GM23338 (cell line): ENCODE measurements around the gene SNX21. TPM values are rescaled to one million over a fixed set of nuclear protein-coding genes. Genes with fewer than 3 reads are reported as not detected.

Experiments used
- ATAC-seq: fragments of 200-7000 bp; cut with Tn5 transposase; 3 replicates; pipeline ENCODE4 v1.9.1; 2020
- DNase-seq: peaks from one replicate; pipeline ENCODE4 v3.0.0-alpha.2; 2015; ENCODE audit warnings: low spot score
- H2AFZ ChIP-seq: fragments of 200-600 bp; sonication (generic); 2 replicates; pipeline ENCODE4 v1.8.0; 2016; ENCODE audit warnings: antibody characterized with exemption, mild to moderate bottlenecking, moderate library complexity
- H3F3A ChIP-seq: fragments of 200-600 bp; sonication (generic); replicated peaks from 2 replicates; pipeline ENCODE4 v1.8.0; 2017; ENCODE audit warnings: antibody characterized with exemption, mixed run types, low read depth
- H3K27ac ChIP-seq: fragments of 200-600 bp; sonication (generic); 2 replicates; pipeline ENCODE4 v1.6.1; 2016; ENCODE audit warnings: low read depth
- H3K27me3 ChIP-seq: fragments of 200-600 bp; sonication (generic); 2 replicates; pipeline ENCODE4 v1.8.0; 2016; ENCODE audit warnings: mild to moderate bottlenecking, mixed run types, moderate library complexity; ENCODE audit not compliant: insufficient read depth
- H3K36me3 ChIP-seq: fragments of 200-600 bp; sonication (generic); 2 replicates; pipeline ENCODE4 v1.8.0; 2016; ENCODE audit warnings: mild to moderate bottlenecking; ENCODE audit not compliant: insufficient read depth
- H3K4me1 ChIP-seq: fragments of 200-600 bp; sonication (generic); 2 replicates; pipeline ENCODE4 v1.8.0; 2016; ENCODE audit warnings: mild to moderate bottlenecking, moderate library complexity; ENCODE audit not compliant: insufficient read depth
- H3K4me2 ChIP-seq: fragments of 200-600 bp; sonication (generic); 2 replicates; pipeline ENCODE4 v1.7.1; 2017; ENCODE audit warnings: mixed run types
- H3K4me3 ChIP-seq: fragments of 200-600 bp; sonication (generic); 2 replicates; pipeline ENCODE4 v1.6.1; 2016; ENCODE audit warnings: mixed run types
- H3K79me2 ChIP-seq: fragments of 200-600 bp; sonication (generic); replicated peaks from 2 replicates; pipeline ENCODE4 v1.8.0; 2017; ENCODE audit warnings: mild to moderate bottlenecking; ENCODE audit not compliant: insufficient read depth
- H3K9me2 ChIP-seq: fragments of 200-600 bp; sonication (generic); 2 replicates; pipeline ENCODE4 v1.8.0; 2017; ENCODE audit not compliant: insufficient read depth
- H4K20me1 ChIP-seq: fragments of 200-600 bp; sonication (generic); replicated peaks from 2 replicates; pipeline ENCODE4 v1.8.0; 2017; ENCODE audit warnings: mild to moderate bottlenecking; ENCODE audit not compliant: insufficient read depth
- H3K27ac Mint-ChIP-seq: 2 replicates; pipeline ENCODE4 v1.8.0; 2020; ENCODE audit warnings: inconsistent platforms, mild to moderate bottlenecking, moderate library complexity, mixed read lengths
- H3K27me3 Mint-ChIP-seq: 3 replicates; pipeline ENCODE4 v1.8.0; 2022; ENCODE audit warnings: low read depth, mild to moderate bottlenecking, moderate library complexity, mixed read lengths, inconsistent platforms; ENCODE audit not compliant: insufficient read depth, poor library complexity
- H3K36me3 Mint-ChIP-seq: 3 replicates; pipeline ENCODE4 v1.8.0; 2021; ENCODE audit warnings: low read depth, mild to moderate bottlenecking, inconsistent platforms, moderate library complexity, mixed read lengths
- H3K4me1 Mint-ChIP-seq: 3 replicates; pipeline ENCODE4 v1.8.0; 2020; ENCODE audit warnings: mild to moderate bottlenecking, inconsistent platforms, mixed read lengths
- H3K4me3 Mint-ChIP-seq: 3 replicates; pipeline ENCODE4 v1.8.0; 2021; ENCODE audit warnings: moderate library complexity, mild to moderate bottlenecking, inconsistent platforms, mixed read lengths
- H3K9me3 Mint-ChIP-seq: 3 replicates; pipeline ENCODE4 v1.8.0; 2020; ENCODE audit warnings: moderate library complexity, mild to moderate bottlenecking, inconsistent platforms, mixed read lengths
- CREB1 ChIP-seq: fragments of 250-450 bp; sonication (Bioruptor Pico); IDR thresholded peaks from 2 replicates; pipeline ENCODE4 v1.5.0; 2020; ENCODE audit warnings: low read depth, mild to moderate bottlenecking, moderate library complexity
- CTCF ChIP-seq, 2 experiments: fragments of 200-600 bp in 1 of 2; sonication (generic) in 1 of 2; conservative IDR thresholded peaks; 2 replicates each; pipeline versions ENCODE4 v1.5.1 to v1.6.1; 2016 to 2017; ENCODE audit warnings: antibody characterized with exemption in 2 of 2, low read depth in 2 of 2, mild to moderate bottlenecking in 2 of 2, moderate library complexity in 1 of 2
- ETS1 ChIP-seq: IDR thresholded peaks from 2 replicates; pipeline ENCODE4 v1.6.1; 2016; ENCODE audit warnings: antibody characterized with exemption
- EZH2 ChIP-seq: fragments of 200-600 bp; sonication (generic); IDR thresholded peaks from one replicate; pipeline ENCODE4 v1.8.0; 2017; ENCODE audit warnings: antibody characterized with exemption, mild to moderate bottlenecking, low read depth; ENCODE audit not compliant: unreplicated experiment
- EZH2phosphoT487 ChIP-seq: fragments of 200-600 bp; sonication (generic); IDR thresholded peaks from one replicate; pipeline ENCODE4 v1.8.1; 2018; ENCODE audit warnings: antibody characterized with exemption; ENCODE audit not compliant: unreplicated experiment
- JUNB ChIP-seq: IDR thresholded peaks from one replicate; pipeline ENCODE4 v1.6.1; 2016; ENCODE audit warnings: antibody characterized with exemption; ENCODE audit not compliant: unreplicated experiment
- NANOG ChIP-seq: IDR thresholded peaks from 2 replicates; pipeline ENCODE4 v1.6.1; 2016; ENCODE audit warnings: antibody characterized with exemption, borderline replicate concordance
- POLR2AphosphoS5 ChIP-seq: IDR thresholded peaks from 2 replicates; pipeline ENCODE4 v1.6.1; 2016; ENCODE audit warnings: antibody characterized with exemption, low read depth
- REST ChIP-seq: IDR thresholded peaks from one replicate; pipeline ENCODE4 v1.6.1; 2018; ENCODE audit warnings: antibody characterized with exemption; ENCODE audit not compliant: unreplicated experiment
- STAT1 ChIP-seq: IDR thresholded peaks from one replicate; pipeline ENCODE4 v1.6.1; 2016; ENCODE audit warnings: antibody characterized with exemption; ENCODE audit not compliant: unreplicated experiment
- ZNF114 ChIP-seq: fragments of 250-450 bp; sonication (Bioruptor Pico); IDR thresholded peaks from 2 replicates; pipeline ENCODE4 v1.5.0; 2020; ENCODE audit warnings: mild to moderate bottlenecking, moderate library complexity
- ZNF331 ChIP-seq: fragments of 250-450 bp; sonication (Bioruptor Pico); IDR thresholded peaks from 2 replicates; pipeline ENCODE4 v1.5.0; 2020; ENCODE audit warnings: low read depth, mild to moderate bottlenecking, moderate library complexity
- ZNF462 ChIP-seq: fragments of 250-450 bp; sonication (Bioruptor Pico); IDR thresholded peaks from 2 replicates; pipeline ENCODE4 v1.5.0; 2020; ENCODE audit warnings: mild to moderate bottlenecking, moderate library complexity
- polyA plus RNA-seq: library from polyadenylated mRNA; unstranded; fragments of >200 nt; fragmentation: Nextera tagmentation; extraction: Ambion mirVana; gene quantifications from 2 replicates; pipeline ENCODE4 v1.2.1, GENCODE V29; 2016
- total RNA-seq: library from RNA; depleted of rRNA; stranded (reverse); fragments of >200 nt; shearing (Covaris generic); gene quantifications from 2 replicates; pipeline ENCODE4 v1.2.3, GENCODE V29; 2014

Gene SNX21
- total and polyA plus RNA-seq, 2 experiments from 2014 or later = 13.3 to 31.5 TPM

GRCh38 chr20:45866454-45866853, 32.9 kb downstream of the SNX21 start:
- Mint-ChIP-seq H3K36me3 (no peaks in the 10 kb centered on the region), H3K4me1 (no peaks in the 10 kb centered on the region), H3K27me3 (no peaks in the 10 kb centered on the region), H3K4me3 (no peak overlapping the region), H3K9me3 (no peaks in the 10 kb centered on the region), H3K27ac (no peak overlapping the region)
- Histone ChIP-seq H2AFZ (no peak overlapping the region), H3F3A (0 out of 2 replicates have a peak, but pooled peaks cover 6% of the 10 kb centered on the region), H3K4me3 (no peak overlapping the region), H3K27ac (no peak overlapping the region), H3K79me2 (no peaks in the 10 kb centered on the region), H4K20me1 (no peaks in the 10 kb centered on the region), H3K4me1 (no peaks in the 10 kb centered on the region), H3K4me2 (no peak overlapping the region), H3K36me3 (no peaks in the 10 kb centered on the region), H3K27me3 (no peaks in the 10 kb centered on the region), H3K9me2 (no peaks in the 10 kb centered on the region)
- ATAC-seq (no peak), DNase-seq (no peak)
- no peak for TF ChIP-seq POLR2AphosphoS5
- no peak for TF ChIP-seq ZNF331
- TF ChIP-seq STAT1 = no peak
- TF ChIP-seq REST = no peak
- no peak for TF ChIP-seq CREB1 (CRISPR knock-in tag)
- TF ChIP-seq JUNB = no peak
- no peak for TF ChIP-seq ZNF114 (CRISPR knock-in tag)
- TF ChIP-seq EZH2 = no peak
- TF ChIP-seq EZH2phosphoT487 = no peak
- no peak for TF ChIP-seq NANOG
- TF ChIP-seq ETS1 = no peak
- no peak for TF ChIP-seq ZNF462 (CRISPR knock-in tag)
- no peak for TF ChIP-seq CTCF (conservative IDR thresholded peaks at IDR 0.05; ENCODE audit: low read depth in 2 of 2)
